ENCODE results near the gene PPP1R13B. TPM values are rescaled to one million over a fixed set of nuclear protein-coding genes. Genes with fewer than 3 reads are reported as not detected.
A peak's percentile ranks its signal among the peaks of the same experiment; 100 is the strongest.

The PPP1R13B gene
- total and polyA plus RNA-seq, 2 donors, result 3.5 to 7.4 TPM

DNA sequence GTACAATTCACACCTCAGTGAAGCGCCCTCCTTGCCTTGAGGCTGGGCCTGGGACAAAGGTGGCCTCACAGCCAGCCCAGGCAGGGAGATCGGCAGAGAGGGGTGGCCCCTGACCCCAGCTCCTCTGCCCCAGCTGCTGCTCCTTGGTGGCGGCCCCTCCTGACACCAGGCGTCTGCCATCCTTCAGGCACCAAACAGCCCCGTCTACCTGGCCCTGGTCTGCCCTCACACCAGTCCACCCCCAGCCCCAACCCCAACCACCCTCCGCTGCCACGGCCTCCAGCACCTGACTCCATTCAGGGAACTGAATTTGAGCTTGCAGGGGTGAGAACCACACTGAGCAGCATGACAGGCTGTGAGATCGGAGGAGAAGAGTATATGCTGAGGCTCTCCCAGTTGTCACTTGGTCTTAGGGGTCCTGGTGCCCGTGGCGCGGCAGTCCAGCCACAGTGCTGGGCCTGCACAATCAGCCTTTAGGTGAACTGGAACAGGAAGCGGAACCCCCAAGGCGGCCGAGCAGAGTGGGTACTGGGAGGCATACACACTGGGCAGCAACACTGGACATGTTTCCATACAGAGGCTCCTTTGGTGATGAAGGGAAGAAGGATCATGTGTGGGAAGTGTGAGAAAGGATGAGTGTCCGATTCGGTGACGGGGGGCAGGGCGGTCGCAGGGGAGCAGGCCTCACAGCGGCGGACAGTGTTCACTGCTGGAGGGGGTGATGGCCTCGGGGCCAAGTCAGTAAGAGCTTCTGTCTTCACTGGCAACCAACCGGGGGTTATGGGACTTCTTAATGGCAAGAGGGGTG, 113.1 kb downstream of the PPP1R13B start:
- no peaks in the 10 kb centered on the region for H3K27me3 ChIP-seq (ENCODE audit: control insufficient read depth in 2 of 2, insufficient read depth in 1 of 2, low read length in 1 of 2)
- H3K4me1 ChIP-seq (ENCODE audit: control insufficient read depth in 2 of 2, insufficient read depth in 2 of 2, low read length in 2 of 2), result peaks cover 3 to 13% of the 10 kb centered on the region in 2 donors
- H3K4me3 ChIP-seq (ENCODE audit: low read length in 2 of 2), result no peak overlapping the region
- 97% methylated on average over 23 of the region's 23 CpGs for WGBS
- DNase-seq (ENCODE audit: low read depth in 6 of 9, low spot score in 9 of 9), result no peak
- H3K9me3 ChIP-seq (ENCODE audit: control insufficient read depth in 2 of 2, insufficient read depth in 1 of 2, low read length in 1 of 2), result no peaks in the 10 kb centered on the region
- peaks cover 41 to 65% of the 10 kb centered on the region in 2 donors for H3K36me3 ChIP-seq (ENCODE audit: control insufficient read depth in 2 of 2, insufficient read depth in 2 of 2, low read length in 1 of 2)
- no peak overlapping the region for H3K27ac ChIP-seq (ENCODE audit: low read depth in 1 of 2, low read length in 1 of 2)

DNA sequence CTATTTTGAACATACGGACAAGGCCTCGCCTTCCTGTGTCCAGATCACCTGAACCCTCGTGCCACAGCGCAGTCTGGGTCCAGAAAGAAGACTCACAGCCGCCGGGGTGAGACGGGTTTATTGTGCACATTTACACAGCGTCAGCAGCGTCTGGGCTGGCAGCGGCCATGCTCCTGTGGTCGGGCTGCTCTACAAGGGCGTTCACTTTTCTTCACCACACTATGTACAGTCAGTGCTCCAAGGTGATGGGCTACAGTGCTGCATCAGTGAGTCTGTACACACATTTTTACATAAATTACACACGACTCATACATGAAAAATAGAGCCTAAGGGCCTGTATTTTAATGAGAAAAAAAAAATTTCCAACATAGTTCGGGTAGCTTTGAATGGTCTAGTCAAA, 113.7 kb downstream of the PPP1R13B start:
- Histone ChIP-seq H3K4me3 (ENCODE audit: low read length in 2 of 2) (no peak overlapping the region), H3K27me3 (ENCODE audit: control insufficient read depth in 2 of 2, insufficient read depth in 1 of 2, low read length in 1 of 2) (no peaks in the 10 kb centered on the region), H3K36me3 (ENCODE audit: control insufficient read depth in 2 of 2, insufficient read depth in 2 of 2, low read length in 1 of 2) (peaks cover 47 to 67% of the 10 kb centered on the region in 2 donors), H3K27ac (ENCODE audit: low read depth in 1 of 2, low read length in 1 of 2) (no peak overlapping the region), H3K9me3 (ENCODE audit: control insufficient read depth in 2 of 2, insufficient read depth in 1 of 2, low read length in 1 of 2) (no peaks in the 10 kb centered on the region), H3K4me1 (ENCODE audit: control insufficient read depth in 2 of 2, insufficient read depth in 2 of 2, low read length in 2 of 2) (peaks cover 3 to 19% of the 10 kb centered on the region in 2 donors)
- WGBS, result 98% methylated on average over 14 of the region's 14 CpGs
- no peak for DNase-seq (ENCODE audit: low read depth in 6 of 9, low spot score in 9 of 9)

DNA sequence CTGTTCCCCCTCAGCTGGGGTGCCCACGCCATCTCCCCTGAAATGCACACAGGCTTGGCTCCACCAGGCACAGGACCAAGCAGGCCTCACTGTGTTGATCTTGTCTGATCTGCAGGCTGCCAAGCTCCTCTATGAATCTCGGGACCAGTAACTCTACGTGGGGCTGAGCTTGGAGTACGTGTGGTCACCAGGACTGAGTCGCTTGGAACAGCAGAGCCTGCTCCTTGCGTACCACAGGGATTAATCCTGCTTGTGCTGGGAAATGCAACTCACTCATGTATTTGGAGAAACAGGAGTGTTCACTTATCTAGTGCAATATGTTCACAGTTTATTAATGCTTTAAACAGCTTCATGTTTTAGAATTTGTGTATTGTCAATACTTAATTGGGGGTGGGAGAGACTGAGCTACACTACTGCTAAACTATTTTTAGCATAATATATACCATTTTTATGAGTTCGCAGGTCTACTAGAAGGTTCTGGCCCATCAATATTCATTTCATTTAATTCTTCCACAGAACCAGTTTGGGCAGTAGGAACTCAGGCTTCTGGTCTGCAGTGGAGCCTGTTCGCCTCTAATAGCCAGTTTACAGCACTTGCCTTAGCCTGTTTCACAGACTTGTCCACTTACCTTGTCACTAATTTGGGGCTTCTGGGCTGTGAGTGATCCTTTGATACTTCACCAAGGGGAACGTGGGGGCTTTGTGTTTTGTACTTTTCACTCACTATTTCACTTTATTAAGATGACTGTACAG, 114.3 kb downstream of the PPP1R13B start:
- WGBS, result 97% methylated on average over 9 of the region's 9 CpGs
- Histone ChIP-seq H3K4me1 (ENCODE audit: control insufficient read depth in 2 of 2, insufficient read depth in 2 of 2, low read length in 2 of 2) (peaks cover 3 to 24% of the 10 kb centered on the region in 2 donors), H3K36me3 (ENCODE audit: control insufficient read depth in 2 of 2, insufficient read depth in 2 of 2, low read length in 1 of 2) (peaks cover 53 to 69% of the 10 kb centered on the region in 2 donors)

DNA sequence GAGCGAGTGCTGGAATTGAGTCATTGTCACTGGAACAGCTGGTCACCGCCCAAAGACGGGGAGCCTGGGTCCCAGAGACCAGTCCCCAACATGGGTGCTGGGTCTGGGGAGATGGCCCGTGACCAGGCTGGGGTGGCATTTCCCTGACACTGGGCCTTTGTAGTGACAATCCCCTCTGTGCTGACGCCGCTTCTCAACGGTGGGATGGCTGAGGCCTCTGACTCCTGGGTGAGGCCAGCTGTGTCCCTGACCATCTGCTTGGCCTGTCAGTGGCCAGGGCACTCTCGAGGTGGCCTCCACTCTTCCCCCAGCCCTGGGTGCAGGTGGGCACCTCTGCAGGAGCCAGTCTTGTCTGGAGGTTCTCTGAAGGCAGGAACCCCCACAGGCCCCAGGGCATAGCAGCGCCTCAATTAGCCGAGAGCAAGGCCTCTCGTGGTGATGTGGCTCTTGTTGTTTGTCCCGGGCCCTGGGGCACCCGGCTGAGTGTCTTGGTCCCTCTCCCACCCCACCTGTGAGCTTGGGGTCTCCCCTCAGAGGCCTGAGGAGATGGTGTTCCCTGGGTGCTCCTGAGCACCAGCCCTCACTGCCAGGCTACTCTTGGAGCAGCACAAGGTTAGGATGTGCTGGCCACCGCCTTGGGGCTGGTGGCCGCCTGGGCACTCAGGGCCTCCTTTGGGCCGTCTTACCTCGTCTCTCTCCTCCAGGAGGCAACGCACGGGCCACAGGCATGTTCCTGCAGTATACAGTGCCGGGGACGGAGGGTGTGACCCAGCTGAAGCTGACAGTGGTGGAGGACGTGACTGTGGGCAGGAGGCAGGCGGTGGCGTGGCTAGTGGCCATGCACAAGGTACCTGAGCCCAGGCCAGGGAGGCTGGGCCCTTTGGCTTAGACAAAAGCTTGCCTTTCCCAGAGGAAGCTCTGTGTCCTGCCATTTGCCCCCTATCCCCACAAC, 115.2 kb downstream of the PPP1R13B start:
- no peak overlapping the region for H3K4me3 ChIP-seq (ENCODE audit: low read length in 2 of 2)
- DNase-seq (ENCODE audit: low read depth in 6 of 9, low spot score in 9 of 9), result no peak
- H3K4me1 ChIP-seq (ENCODE audit: control insufficient read depth in 2 of 2, insufficient read depth in 2 of 2, low read length in 2 of 2), result peaks cover 3 to 24% of the 10 kb centered on the region in 2 donors
- WGBS, result 98% methylated on average over 24 of the region's 24 CpGs
- H3K27ac ChIP-seq (ENCODE audit: low read depth in 1 of 2, low read length in 1 of 2), result no peak overlapping the region
- H3K27me3 ChIP-seq (ENCODE audit: control insufficient read depth in 2 of 2, insufficient read depth in 1 of 2, low read length in 1 of 2), result no peaks in the 10 kb centered on the region
- no peaks in the 10 kb centered on the region for H3K9me3 ChIP-seq (ENCODE audit: control insufficient read depth in 2 of 2, insufficient read depth in 1 of 2, low read length in 1 of 2)
- peaks cover 58 to 70% of the 10 kb centered on the region in 2 donors for H3K36me3 ChIP-seq (ENCODE audit: control insufficient read depth in 2 of 2, insufficient read depth in 2 of 2, low read length in 1 of 2)

More for the DNA sequence above, 114.3 kb downstream of the PPP1R13B start:
- no peaks in the 10 kb centered on the region for H3K27me3 ChIP-seq (ENCODE audit: control insufficient read depth in 2 of 2, insufficient read depth in 1 of 2, low read length in 1 of 2)
- no peak overlapping the region for H3K4me3 ChIP-seq (ENCODE audit: low read length in 2 of 2)
- no peaks in the 10 kb centered on the region for H3K9me3 ChIP-seq (ENCODE audit: control insufficient read depth in 2 of 2, insufficient read depth in 1 of 2, low read length in 1 of 2)
- H3K27ac ChIP-seq (ENCODE audit: low read depth in 1 of 2, low read length in 1 of 2), result no peak overlapping the region
- DNase-seq (ENCODE audit: low read depth in 6 of 9, low spot score in 9 of 9), result no peak

DNA sequence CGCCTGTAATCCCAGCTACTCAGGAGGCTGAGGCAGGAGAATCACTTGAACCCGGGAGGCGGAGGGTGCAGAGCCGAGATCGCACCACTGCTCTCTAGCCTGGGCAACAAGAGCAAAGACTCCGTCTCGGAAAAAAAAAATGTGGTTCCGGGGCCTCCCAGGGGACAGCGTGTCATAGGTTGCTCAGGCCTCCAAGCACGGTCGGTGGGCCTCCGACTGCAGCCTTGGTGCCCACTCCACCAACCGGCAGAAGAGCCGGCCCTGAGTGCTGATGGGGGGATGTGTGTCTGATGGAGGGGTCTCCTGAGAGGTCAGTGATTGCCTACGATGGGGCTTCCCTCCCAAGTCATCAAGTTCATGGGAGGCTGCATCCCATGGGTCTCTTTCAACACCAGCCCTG, 115.9 kb downstream of the PPP1R13B start:
- no peaks in the 10 kb centered on the region for H3K27me3 ChIP-seq (ENCODE audit: control insufficient read depth in 2 of 2, insufficient read depth in 1 of 2, low read length in 1 of 2)
- 99% methylated on average over 15 of the region's 15 CpGs for WGBS
- H3K4me1 ChIP-seq (ENCODE audit: control insufficient read depth in 2 of 2, insufficient read depth in 2 of 2, low read length in 2 of 2), result peaks cover 3 to 24% of the 10 kb centered on the region in 2 donors
- H3K36me3 ChIP-seq (ENCODE audit: control insufficient read depth in 2 of 2, insufficient read depth in 2 of 2, low read length in 1 of 2), result peaks cover 59 to 71% of the 10 kb centered on the region in 2 donors
- no peaks in the 10 kb centered on the region for H3K9me3 ChIP-seq (ENCODE audit: control insufficient read depth in 2 of 2, insufficient read depth in 1 of 2, low read length in 1 of 2)
- H3K4me3 ChIP-seq (ENCODE audit: low read length in 2 of 2), result no peak overlapping the region
- DNase-seq (ENCODE audit: low read depth in 6 of 9, low spot score in 9 of 9), result no peak
- peak overlapping the region in 1 of 2 donors; percentile 3 for H3K27ac ChIP-seq (ENCODE audit: low read depth in 1 of 2, low read length in 1 of 2)

DNA sequence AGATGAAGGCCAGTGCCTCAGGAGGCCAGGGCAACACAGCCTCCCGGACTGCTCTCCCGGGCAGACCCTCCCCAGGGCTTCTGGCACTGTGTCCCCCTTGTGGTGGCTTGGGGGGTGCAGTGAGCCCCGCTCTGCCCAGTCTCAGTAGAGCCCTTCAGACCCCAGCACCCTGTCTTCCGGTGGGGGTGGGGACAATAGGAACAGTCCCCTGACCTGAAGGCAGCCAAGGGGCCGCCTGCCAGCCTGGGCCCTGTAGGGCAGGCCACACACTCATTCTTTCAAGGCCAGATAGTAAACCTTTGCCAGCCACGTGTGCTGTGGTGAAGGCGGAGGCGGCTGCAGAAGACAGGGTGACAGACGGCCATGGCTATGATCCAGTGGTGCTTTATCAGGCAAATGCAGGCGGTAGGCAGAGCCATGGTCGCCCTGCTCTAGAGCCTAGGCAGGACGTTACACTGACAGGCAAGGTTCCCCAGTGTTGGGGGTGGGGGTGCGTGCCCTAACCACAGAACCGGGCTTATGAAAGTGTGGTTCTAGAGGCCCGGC, 116.8 kb downstream of the PPP1R13B start:
- no peak for DNase-seq (ENCODE audit: low read depth in 6 of 9, low spot score in 9 of 9)
- no peaks in the 10 kb centered on the region for H3K9me3 ChIP-seq (ENCODE audit: control insufficient read depth in 2 of 2, insufficient read depth in 1 of 2, low read length in 1 of 2)
- H3K4me3 ChIP-seq (ENCODE audit: low read length in 2 of 2), result no peak overlapping the region
- H3K4me1 ChIP-seq (ENCODE audit: control insufficient read depth in 2 of 2, insufficient read depth in 2 of 2, low read length in 2 of 2), result peaks cover 3 to 24% of the 10 kb centered on the region in 2 donors
- WGBS, result 94% methylated on average over 15 of the region's 15 CpGs
- H3K36me3 ChIP-seq (ENCODE audit: control insufficient read depth in 2 of 2, insufficient read depth in 2 of 2, low read length in 1 of 2), result peaks cover 65 to 78% of the 10 kb centered on the region in 2 donors
- no peaks in the 10 kb centered on the region for H3K27me3 ChIP-seq (ENCODE audit: control insufficient read depth in 2 of 2, insufficient read depth in 1 of 2, low read length in 1 of 2)
- H3K27ac ChIP-seq (ENCODE audit: low read depth in 1 of 2, low read length in 1 of 2), result no peak overlapping the region

DNA sequence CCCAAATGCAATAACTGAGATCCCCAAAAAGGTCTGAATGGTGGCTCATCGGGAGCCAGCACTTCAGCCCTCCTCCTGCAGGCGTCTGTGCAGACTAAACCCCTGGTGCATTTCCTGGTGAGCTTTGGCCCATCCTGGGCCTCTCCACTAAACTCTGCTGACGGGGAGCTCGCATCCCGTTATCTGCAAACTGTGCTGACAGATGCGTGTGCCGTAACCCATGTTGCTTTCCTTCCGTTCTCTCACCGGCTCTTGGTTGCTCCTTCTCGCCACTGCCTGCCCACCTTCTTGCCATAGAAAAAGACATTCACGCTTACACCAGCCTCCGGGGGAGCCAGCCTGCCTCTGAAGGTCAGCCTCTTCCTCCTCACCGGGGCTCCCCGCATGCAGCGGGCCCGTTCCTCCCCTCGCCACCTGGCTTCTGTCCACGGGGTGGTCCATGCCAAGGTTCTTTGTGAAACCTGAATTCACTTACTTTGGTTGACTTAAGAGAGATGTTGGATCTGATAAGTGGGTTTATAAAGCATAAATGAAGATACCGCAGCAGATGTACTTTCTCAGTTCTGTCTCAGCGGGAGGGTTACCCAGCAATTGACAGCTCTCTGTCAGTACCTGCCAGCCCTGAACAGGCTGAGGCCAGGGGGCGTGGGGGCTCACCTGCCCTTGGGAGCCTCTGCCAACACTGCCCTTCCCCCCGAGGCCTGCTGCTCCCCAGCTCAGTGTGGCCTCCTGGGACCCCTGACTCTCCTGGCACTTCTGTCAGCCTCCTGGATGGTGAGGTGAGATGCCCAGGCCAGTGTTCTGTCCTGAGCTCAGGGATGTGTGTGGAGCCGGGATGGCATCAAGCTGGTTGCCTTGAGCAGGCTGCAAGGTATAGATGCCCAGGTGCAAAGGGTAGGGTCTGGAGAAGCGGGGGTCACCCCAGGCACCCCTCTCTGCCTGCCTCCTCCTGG, 117.6 kb downstream of the PPP1R13B start:
- Histone ChIP-seq H3K9me3 (ENCODE audit: control insufficient read depth in 2 of 2, insufficient read depth in 1 of 2, low read length in 1 of 2) (no peaks in the 10 kb centered on the region), H3K4me3 (ENCODE audit: low read length in 2 of 2) (no peak overlapping the region), H3K27me3 (ENCODE audit: control insufficient read depth in 2 of 2, insufficient read depth in 1 of 2, low read length in 1 of 2) (no peaks in the 10 kb centered on the region), H3K36me3 (ENCODE audit: control insufficient read depth in 2 of 2, insufficient read depth in 2 of 2, low read length in 1 of 2) (peaks cover 65 to 75% of the 10 kb centered on the region in 2 donors), H3K4me1 (ENCODE audit: control insufficient read depth in 2 of 2, insufficient read depth in 2 of 2, low read length in 2 of 2) (peaks cover 3 to 24% of the 10 kb centered on the region in 2 donors), H3K27ac (ENCODE audit: low read depth in 1 of 2, low read length in 1 of 2) (peak overlapping the region in 1 of 2 donors; percentile 29)
- peak in 1 of 9 donors; percentile 26 for DNase-seq (ENCODE audit: low read depth in 6 of 9, low spot score in 9 of 9)
- WGBS, result 81% methylated on average over 24 of the region's 24 CpGs

DNA sequence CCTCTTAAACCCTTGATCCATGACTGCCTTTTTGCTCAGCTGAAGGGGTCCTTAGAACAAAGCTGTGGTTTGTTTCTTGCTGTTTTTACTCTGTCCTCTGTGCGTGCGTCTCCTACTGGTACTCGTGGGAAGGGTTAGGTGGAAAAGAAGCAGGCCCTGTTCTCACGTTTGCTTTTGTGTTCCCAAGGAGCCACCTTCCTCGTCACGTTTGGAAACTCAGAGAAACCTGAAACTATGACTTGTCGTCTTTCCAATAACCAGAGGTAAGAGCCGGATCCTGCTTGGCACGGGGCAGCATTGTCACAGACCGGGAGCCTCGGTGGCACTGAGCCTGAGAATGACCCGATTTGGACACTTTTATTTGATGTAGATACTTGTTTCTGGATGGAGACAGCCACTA, 118.7 kb downstream of the PPP1R13B start:
- 91% methylated on average over 12 of the region's 12 CpGs for WGBS
- peaks cover 3 to 24% of the 10 kb centered on the region in 2 donors for H3K4me1 ChIP-seq (ENCODE audit: control insufficient read depth in 2 of 2, insufficient read depth in 2 of 2, low read length in 2 of 2)

More for the DNA sequence above, 118.7 kb downstream of the PPP1R13B start:
- Histone ChIP-seq H3K9me3 (ENCODE audit: control insufficient read depth in 2 of 2, insufficient read depth in 1 of 2, low read length in 1 of 2) (no peaks in the 10 kb centered on the region), H3K4me3 (ENCODE audit: low read length in 2 of 2) (no peak overlapping the region), H3K27ac (ENCODE audit: low read depth in 1 of 2, low read length in 1 of 2) (no peak overlapping the region), H3K36me3 (ENCODE audit: control insufficient read depth in 2 of 2, insufficient read depth in 2 of 2, low read length in 1 of 2) (peaks cover 62 to 71% of the 10 kb centered on the region in 2 donors), H3K27me3 (ENCODE audit: control insufficient read depth in 2 of 2, insufficient read depth in 1 of 2, low read length in 1 of 2) (no peaks in the 10 kb centered on the region)
- DNase-seq (ENCODE audit: low read depth in 6 of 9, low spot score in 9 of 9), result no peak

All from thymus (tissue), 11 donors.